Fibroblast of lung (primary cell): ENCODE data around the gene BAX.

Source experiments
- EZH2 ChIP-seq: IDR thresholded peaks from 2 replicates; pipeline ENCODE4 v1.5.1; 2012; ENCODE audit warnings: low read length, control low read depth, mild to moderate bottlenecking; ENCODE audit errors: missing control alignments
- TF ChIP-seq, protein P1 (sequence below), 2 donors: IDR thresholded peaks in 1 of 2; conservative IDR thresholded peaks in 1 of 2; 1 replicate in 1 of 2; 2 replicates in 1 of 2; pipeline ENCODE4 v1.5.1; 2011 to 2012; ENCODE audit warnings: low read length in 2 of 2, control low read depth in 1 of 2, inconsistent platforms in 1 of 2, low read depth in 1 of 2, mild to moderate bottlenecking in 1 of 2

GRCh38 chr19:48958006-48958405 is 3.3 kb downstream of the BAX start:
- TF ChIP-seq, protein P1, sequence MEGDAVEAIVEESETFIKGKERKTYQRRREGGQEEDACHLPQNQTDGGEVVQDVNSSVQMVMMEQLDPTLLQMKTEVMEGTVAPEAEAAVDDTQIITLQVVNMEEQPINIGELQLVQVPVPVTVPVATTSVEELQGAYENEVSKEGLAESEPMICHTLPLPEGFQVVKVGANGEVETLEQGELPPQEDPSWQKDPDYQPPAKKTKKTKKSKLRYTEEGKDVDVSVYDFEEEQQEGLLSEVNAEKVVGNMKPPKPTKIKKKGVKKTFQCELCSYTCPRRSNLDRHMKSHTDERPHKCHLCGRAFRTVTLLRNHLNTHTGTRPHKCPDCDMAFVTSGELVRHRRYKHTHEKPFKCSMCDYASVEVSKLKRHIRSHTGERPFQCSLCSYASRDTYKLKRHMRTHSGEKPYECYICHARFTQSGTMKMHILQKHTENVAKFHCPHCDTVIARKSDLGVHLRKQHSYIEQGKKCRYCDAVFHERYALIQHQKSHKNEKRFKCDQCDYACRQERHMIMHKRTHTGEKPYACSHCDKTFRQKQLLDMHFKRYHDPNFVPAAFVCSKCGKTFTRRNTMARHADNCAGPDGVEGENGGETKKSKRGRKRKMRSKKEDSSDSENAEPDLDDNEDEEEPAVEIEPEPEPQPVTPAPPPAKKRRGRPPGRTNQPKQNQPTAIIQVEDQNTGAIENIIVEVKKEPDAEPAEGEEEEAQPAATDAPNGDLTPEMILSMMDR (conservative IDR thresholded peaks at IDR 0.05 in 1 of 2, IDR thresholded peaks at IDR 0.05 in 1 of 2; ENCODE audit: low read depth in 1 of 2, low read length in 2 of 2) = no peak
- TF ChIP-seq EZH2 = no peak
